Fibroblast of lung (primary cell): ENCODE data around the gene SLC1A1.

Experiments
- CTCF ChIP-seq, 2 donors: IDR thresholded peaks in 1 of 2; conservative IDR thresholded peaks in 1 of 2; 1 replicate in 1 of 2; 2 replicates in 1 of 2; pipeline ENCODE4 v1.5.1; 2011 to 2012; ENCODE audit warnings: low read length in 2 of 2, control low read depth in 1 of 2, inconsistent platforms in 1 of 2, low read depth in 1 of 2, mild to moderate bottlenecking in 1 of 2
- EZH2 ChIP-seq: IDR thresholded peaks from 2 replicates; pipeline ENCODE4 v1.5.1; 2012; ENCODE audit warnings: low read length, control low read depth, mild to moderate bottlenecking; ENCODE audit errors: missing control alignments

GRCh38 chr9:4550777-4551484 is 60.7 kb downstream of the SLC1A1 start:
- TF ChIP-seq CTCF (conservative IDR thresholded peaks at IDR 0.05 in 1 of 2, IDR thresholded peaks at IDR 0.05 in 1 of 2; ENCODE audit: low read depth in 1 of 2, low read length in 2 of 2) (no peak), EZH2 (no peak)
